Stimulated activated CD4-positive, alpha-beta T cell treated with anti-CD3 and anti-CD28 coated beads, Interleukin-12 subunit alpha, Interleukin-12 subunit beta, amount 100 ng/mL, for 4 hours (primary cell): ENCODE results near the gene KRT36.
A peak's percentile ranks its signal among the peaks of the same experiment; 100 is the strongest.

Source experiments
- DNase-seq: peaks from one replicate; pipeline ENCODE4 v3.0.0-alpha.2; 2020

KRT36 gene

DNA sequence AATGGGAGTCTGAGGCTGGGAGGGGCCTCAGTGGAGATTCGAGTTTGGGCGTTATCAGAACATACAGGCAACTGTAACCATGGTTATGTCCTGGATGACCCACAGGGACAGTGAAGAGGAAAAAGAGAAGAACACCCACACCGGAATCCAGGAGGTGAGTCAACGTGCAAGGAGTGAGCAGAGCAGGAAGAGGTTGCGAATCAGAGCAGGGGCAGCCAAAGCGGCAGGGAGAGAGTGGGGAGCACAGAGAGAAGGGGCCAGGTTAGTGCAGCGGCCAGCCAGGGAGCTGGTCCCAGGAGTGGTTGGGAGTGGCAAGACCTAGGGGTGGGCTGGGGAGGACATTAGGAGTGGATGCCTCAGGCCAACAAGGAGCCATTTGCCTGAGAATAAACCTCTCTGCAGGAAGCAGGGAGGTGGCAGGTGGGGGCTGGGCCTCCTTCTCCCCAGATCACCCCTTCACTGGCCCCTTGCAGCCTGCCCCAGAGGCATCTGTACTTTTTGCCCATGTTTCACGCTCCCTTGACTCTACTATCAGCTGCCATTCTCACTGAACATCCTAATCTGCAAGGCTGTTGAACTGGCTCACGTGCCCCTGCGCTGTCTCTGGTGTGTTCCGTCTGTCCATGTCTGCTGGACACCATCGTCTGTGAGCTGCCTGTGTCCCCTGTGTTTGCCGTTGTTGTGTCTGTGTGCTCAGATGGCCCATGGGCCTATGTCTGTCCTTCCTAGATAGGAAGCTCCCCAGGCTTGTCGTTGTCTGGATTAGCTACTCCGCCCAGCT is 10.6 kb upstream of the KRT36 start:
- DNase-seq, result no peak

DNA sequence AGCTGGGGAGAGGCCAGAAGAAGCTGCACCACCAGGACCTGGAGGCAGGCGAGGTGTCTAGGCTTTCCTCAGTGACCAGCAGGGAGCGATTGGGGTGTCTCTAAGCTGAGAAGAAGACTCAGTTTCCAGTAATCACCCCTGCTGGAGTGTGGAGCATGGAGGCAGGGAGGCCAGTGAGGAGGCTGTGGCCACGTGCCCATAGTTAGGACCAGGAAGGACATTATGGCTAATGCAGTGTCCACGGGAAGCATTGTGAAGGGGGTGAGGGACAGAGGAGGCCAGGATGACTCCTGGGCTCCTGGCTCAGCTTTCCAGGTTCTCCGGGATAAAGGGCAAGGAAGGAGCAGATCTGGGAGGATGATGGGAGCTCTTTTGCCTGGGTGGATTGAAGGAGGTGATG is 10.0 kb upstream of the KRT36 start:
- no peak for DNase-seq

DNA sequence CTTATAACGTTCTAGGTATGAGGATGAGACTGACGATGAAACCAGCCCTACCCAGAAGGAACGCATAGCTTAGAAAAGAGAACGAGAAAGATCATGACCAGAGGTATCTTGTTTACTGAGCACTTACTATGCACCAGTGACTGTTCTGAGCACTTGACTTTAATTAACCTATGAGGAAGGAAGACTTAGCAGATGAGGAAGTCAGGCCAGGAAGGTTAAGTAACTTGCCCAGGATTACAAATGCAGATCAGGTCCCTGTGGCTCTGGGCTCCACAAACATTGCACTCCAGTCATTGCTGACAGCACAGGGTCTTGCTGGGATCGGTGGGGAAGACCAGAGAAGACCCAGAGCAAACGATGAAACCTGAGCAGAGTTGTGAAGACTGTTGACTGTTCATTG is 8.6 kb upstream of the KRT36 start:
- no peak for DNase-seq

DNA sequence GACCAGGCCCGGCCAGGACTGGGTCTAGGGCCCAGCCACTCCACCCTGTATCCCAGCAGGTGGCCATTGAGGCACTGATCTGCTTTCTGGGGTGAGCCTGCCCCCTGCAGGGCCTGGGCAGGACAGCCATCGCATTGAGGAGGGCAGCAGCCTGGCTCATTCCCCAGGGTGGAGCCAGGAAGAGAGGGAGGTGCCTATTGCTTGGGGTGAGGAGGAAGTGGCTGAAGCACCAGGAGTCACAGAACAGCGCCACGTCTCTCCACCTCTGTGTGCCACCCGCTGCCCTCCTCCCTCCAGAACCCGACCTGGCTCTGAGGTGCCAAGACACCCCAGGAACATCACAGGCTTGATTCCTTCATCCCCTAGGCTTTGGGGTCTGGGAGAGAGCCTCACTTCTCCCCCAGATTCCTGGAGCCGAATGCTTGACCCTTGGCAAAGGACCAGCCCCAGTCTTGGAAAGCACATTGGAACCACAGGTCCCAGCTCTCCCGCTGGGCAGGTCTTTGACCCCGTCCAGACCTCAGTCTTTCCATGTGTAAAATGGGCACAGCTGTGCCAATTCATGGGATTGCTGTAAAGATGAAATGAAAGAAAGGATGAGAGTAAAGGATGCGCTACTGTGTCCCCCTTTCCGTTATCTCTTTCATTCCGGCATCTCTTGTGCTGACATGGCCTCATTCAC is 7.2 kb upstream of the KRT36 start:
- DNase-seq, result peak; percentile 37

DNA sequence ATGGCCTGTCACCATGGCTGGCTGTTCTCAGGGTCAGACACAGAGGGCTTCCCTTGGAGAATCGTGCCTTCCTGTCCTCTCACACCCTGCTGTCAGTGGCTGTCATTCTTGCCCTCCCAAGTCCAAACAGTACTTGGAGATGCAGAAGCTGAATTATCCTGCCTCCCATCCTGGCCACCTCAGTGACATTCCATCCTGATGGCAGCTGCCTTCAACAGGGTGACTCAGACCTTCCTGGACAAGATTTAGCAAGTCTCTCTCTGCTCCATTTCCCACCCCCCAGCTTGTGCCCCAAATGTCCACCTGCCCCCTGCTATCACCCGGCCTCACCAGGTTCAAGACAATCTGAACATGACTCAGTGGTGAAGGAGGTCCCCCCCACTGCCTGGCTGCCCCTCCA is 4.8 kb upstream of the KRT36 start:
- DNase-seq, result no peak

DNA sequence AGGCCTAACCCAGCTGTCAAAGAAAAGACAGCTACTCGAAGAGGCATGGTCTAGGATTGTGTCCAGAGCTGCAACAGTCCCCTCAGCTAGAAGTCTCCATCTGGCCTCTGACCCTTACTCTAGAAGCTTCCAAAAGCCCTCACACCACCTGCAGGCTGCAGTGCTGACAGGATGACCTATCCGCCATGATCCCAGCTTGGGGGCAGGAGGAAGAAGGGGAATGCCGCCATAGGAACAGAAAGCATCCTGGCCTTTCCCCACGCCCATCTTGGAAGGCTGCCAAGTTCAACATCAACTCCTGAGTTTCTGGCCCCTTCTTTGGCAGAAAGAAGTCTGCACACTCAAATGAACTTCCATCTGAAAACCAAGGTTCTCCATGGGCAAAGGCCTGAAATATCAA is 3.1 kb upstream of the KRT36 start:
- DNase-seq, result no peak

DNA sequence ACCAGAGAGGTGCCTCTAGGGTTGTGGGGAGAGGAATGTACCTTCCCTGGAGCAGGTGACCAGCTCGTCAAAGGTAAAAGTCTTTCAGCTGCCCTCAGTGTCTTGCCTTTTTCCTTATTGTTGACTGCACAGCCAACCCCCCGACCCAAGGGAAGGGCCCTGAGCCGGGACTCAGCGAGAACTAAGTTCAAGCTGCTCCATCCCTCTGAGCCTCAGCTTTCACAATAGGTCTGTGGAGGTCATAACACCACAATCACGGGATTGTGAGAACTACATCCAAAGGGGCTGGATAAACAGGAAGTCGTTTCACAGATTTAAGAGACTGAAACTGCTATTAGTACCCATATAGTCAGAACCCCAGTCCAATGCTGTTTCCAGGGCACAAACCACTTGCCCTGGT is 2.6 kb upstream of the KRT36 start:
- no peak for DNase-seq

DNA sequence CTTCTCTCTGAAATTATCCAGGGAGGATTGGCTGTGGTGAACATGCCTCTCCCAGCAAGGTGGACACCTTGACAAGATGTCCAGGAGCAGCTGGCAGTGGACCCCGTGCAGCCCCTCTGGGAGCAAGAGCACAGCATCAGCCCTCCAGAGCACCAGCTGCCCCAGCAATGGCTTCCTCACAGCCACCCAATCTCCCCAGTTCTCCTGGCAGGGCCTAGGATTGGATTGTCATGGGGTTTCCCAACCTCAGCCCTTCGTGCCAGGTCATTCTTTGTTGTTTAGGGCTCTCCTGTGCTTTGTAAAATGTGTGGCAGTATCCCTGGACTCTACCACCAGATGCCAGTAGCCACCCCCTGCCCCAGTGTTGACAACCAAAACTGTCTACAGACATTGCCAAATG is 1.8 kb upstream of the KRT36 start:
- DNase-seq, result no peak

DNA sequence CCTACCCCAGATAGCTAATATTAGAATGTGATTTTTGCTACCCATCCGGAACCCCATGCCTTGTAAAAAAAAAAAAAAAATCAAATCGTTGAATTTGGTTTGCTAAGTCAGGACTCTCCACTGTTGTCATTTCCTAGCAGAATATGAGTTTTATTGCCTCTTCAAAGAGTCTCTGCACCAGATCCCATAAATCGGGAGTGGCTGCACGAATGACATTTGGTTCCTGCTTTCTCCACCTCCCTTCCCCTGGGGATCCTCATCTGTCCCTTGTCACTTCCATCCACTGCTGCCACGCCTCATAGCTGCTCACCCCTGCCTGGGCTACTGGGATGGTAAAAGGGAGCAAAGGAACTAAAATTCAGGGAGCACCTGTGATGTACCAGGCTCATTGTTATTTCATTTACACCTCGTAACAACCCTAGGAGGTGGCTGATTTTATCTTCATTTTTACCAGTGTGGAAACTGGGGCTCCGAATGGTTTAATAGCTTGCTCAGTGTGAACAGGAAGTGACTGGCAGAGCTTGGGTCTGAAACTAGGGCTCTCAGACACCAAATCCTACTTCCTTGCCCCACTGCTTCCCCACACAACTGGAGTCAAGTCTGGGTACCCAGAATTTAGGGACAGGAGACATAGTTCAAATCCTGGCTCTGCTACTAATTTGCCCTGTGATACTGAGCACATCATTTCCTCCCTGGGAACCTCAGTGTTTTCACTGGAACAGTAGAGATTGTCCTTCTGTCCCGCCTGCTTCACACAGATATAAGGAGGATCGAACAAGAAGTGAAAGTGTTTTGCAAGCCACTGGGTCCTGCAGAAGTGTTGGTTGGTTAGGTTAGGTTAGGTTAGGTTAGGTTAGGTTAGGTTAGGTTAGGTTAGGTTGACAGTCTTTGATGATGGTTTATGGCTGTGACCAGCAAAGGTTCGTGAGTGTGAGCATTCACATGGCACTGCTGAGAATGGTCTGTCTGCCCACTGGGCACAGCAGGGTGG is 585 bp upstream of the KRT36 start:
- DNase-seq, result no peak

DNA sequence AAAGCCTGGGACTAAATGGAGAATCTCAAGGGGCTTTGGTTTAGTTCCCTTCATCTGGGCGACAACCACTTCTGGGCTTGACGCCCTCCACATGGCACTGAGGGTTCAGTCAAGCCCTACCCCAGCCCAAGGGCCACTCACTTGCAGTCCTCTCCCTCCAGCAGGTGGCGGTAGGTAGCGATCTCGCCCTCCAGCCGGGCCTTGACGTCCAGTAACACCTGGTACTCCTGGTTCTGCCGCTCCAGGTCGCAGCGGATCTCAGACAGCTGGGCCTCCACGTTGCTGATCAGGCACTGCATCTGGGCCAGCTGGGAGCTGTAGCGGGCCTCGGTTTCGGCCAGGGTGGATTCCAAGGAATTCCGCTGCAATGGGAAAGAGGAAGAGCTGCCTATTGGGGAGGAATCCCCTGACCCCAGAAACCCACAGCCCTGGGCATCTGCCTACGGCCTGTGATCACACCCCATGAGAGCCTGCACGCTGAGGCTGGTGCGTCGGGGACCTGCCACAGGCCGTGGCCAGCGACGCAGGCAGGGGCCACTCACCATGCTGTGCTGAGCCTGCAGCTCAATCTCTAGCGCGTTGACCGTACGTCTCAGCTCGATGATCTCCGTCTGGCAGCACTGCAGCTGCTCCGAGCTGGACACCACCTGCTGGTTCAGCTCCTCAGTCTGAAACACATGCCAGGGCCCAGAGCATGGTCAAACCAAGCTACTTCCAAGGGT is 2.7 kb downstream of the KRT36 start:
- peak; percentile 25 for DNase-seq

DNA sequence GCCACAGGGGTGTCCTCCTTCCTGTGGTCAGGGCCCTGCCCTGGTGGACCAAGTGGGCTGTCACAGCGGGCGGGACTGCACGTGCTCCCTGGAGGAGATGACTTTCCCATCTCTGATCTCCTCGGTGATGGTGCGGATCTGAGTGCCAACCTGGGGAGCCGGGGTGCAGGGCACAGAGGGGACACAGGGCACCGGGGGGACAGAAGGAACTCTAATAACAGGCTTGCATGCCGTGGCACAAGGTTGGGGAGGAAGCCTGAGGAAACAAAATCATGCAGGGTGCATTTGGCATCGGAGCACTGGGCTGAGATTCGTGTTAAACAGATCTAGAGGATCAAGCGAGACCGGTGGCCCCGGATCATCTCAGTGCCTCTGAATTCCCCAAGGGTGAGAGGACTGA is 3.4 kb downstream of the KRT36 start:
- DNase-seq, result no peak

DNA sequence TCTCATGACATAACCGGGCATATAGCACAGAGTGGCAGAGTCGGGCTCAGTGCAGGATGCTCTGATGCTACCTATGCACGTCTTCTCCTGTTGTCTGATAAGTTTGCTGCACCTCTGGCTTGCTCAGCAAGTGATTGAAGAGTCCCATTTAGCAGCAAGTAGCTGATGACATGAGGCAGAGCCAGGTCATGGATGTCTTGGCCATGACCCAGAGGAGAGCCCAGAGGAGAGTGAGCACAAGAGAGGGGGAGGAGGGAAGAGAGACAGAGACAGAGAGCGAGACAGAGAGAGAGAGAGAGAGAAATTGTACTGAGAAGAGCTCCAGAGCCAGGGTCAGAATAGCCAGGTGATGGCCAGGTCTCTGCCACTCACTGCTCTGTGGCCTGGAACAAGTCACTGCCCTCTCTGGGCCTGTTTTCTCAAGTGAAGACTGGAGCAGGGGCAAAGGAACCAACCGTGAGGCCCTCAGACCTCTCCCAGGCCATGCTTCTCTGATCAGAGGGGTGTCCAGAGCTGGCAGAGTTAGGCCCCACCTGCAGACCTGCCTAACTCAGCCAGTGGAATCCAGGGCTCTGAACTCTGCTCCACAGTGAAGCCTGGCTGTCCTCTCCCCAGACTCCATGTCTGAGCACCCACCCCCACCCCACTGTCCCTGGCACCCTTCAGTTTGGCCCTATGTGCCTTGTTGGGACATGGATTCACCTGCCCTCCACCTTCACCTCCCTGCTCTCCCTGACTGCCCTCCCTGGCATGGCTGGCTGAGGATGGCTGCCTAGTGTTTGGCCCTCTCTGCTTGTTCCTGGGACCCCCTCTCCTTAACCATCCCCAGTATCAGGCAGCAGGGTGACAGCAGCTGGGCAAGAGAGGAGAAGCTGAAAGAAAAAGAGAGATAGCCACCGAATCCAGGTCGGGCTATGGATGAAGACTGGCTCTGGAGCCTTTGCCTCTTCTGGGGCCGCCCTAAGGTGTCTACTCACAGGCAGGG is 4.5 kb downstream of the KRT36 start:
- no peak for DNase-seq

DNA sequence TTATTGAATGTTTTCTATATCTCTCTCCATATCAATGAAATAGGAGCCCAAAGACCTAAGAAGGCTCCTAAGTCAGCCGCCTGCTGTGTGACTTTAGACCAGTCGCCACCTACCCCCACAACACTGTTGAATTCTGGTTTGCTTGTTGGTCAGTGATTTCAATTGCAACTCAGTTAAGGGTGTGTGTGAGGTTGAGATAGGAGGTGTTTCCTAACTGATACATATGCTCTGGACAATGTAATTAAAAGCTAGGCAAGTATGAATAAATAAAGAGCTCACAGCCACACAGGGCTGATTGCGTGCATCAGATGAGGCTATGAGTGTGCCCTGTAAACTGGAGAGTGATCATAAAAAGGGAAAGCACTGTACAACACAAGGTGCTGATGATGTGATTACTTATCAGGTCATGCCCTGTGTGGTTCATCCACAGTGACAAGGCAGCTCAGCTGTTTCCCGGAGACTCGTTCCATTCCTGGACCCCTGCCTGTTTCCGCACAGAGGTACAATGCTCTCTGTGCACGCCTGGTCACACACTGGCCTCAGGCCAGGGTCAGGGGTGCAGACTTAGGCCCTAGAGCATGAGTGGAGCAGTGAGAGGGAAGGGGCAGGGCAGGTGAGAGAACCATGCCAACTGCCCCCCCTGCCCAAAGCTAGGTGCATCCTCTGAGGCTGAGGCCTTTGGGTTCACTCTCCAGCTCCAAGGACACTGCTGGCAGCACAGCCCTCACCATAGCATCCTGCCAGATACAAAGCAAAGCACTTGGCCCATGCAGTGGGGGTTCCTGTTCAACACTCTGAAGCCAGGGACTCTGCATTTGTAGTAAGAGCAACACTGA is 5.5 kb downstream of the KRT36 start:
- DNase-seq, result no peak

DNA sequence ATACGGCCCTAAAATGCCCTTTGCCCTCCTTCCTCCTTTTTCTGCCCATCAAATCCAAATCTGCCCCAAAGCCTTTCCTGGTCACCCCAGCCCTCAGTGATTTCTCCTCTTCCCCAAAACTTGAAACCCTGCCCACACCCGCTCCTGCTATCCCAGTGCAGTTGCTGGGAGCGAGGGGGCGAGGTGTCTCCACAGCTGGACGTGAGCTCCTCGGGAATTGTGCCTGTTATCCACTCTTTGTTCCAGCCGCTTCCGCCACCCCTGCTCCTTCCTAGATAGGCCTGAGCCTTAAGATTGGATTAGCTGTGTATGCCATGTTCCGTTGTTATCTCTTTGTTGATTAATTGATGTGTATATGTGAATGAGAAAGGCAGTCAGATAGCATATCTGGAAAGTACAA is 6.2 kb downstream of the KRT36 start:
- DNase-seq, result no peak

DNA sequence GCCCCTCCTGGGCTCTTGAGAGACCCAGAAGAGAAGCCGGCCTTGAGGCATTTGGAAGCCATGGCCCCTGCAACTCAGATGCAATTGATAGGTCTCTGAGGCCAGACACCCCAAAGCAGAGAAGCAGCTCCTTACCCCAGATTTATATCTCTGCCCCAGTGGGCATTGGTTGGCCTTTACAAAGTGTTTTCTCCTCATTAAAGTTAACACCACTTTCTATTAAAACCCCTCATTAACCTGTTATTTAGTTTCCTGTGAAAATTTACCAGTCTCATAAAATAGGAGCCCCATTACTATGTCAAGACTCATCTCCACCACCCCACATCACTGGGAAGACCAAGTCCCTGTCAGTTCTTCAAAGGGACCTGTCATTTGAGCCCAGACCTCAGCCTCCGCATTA is 8.7 kb downstream of the KRT36 start, which contains the start of gene KRT35:
Gene KRT35, minus strand, starts transcription at position 116 of the 400 bp plus-strand sequence. Its CDS starts 54 bp downstream, at position 62.
- no peak for DNase-seq

DNA sequence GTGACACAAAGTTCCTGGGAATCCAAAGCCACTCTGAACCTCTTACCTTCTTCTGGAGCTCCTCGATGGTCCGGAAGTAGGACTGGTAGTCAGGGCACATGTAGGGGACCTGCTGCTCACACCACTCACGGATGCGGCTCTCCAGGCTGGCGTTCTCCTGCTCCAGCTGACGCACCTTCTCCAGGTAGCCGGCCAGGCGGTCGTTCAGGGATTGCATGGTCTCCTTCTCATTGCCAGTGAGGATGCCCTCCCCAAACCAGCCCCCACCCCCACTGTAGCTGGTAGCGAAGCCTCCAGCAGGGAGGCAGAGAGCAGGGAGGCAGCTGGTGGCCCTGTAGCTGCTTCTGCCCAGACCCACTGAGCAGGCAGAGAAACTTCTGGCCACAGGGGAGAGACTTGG is 9.1 kb downstream of the KRT36 start:
- no peak for DNase-seq

DNA sequence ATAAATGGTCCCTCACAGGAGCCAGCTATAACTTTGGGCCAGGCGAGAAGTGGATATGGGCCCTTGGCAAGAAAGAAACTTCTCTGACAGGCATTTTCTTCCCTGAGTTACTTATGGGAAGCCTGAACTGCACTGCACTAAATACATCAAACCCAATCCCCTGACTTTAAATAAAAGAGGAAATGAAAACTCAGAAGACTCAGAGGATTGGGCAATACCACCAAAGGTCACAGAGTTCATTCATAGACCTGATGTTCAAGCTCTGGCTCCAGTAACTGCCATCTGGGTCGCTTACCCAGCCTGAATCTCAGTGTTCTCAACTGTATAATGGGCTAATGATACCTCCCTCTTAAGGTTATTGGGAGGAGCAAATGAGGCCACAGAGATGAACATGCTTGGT is 9.6 kb downstream of the KRT36 start:
- no peak for DNase-seq

DNA sequence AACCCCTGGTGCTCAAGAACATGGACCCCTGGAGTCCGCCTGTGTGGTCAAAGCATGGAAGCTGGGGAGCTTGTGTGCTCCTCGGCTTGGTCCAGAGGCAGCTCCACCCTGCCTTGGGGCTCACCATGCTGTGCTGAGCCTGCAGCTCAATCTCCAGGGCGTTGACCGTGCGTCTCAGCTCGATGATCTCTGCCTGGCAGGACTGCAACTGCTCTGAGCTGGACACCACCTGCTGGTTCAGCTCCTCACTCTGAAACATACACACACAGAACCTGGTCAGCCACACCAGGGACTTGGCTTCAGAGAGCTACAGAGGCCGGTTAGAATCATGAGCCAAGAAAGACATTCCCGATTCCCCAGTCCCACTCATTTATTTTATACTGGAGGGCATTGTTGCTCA is 11.5 kb downstream of the KRT36 start:
- no peak for DNase-seq

DNA sequence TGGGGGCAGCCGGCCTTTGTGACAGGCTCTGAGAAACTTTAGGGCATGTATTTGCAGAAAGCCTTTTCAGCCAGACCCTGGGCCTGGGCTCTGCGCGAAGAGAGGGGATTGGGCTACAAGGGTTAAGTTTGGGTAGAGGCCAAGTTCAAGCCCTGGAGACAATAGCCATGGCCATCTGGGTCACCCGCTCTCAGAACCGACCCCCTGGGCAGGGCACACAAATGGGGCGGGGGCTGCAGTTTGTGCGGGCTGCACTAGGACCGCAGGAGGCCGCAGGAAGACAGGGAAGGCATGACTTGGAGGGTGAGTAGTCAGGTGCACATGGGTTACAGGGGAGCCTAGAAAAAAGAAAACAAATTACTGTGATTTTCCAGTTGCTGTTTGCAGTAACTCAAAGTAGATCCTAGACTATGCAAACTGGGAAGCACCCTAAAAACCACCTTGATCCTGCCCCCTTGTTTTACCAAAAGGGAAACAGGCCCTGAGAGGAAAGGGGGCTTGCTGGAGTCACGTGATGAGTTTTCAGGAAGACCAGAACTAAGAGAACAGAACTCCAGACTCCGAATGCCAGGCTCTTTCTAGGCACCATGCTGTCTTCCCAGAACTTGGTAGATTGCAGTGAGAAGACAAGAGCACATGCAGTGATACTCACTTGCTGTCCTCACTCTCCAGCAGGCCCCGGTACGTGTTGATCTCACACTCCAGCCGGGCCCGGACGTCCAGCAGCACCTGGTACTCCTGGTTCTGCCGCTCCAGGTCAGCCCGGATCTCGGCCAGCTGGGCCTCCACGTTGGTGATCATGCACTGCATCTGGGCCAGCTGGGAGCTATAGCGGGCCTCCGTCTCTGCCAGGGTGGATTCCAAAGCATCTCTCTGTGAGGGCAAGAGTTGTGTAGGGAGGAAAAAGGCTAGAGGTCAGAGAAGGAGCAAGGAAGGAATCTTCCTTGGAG is 12.6 kb downstream of the KRT36 start:
- DNase-seq, result no peak
